Ovary (tissue), 9 donors: ENCODE results near the gene ECSIT. TPM values are rescaled to one million over a fixed set of nuclear protein-coding genes. Genes with fewer than 3 reads are reported as not detected.

ENCODE experiments used
- DNase-seq, 5 donors: peaks; one replicate each; pipeline ENCODE4 v3.0.0-alpha.2; 2019 to 2020
- H3K27ac ChIP-seq, 2 donors: fragments of 200-600 bp; one replicate each; pipeline versions ENCODE4 v1.5.1 to v1.8.0; 2019 to 2022
- H3K27me3 ChIP-seq: fragments of 200-600 bp; one replicate; pipeline ENCODE4 v1.8.0; 2022
- H3K36me3 ChIP-seq: fragments of 200-600 bp; sonication (generic); one replicate; pipeline ENCODE4 v1.5.1; 2019
- H3K4me1 ChIP-seq: one replicate; pipeline ENCODE4 v1.8.1; 2013; ENCODE audit warnings: mild to moderate bottlenecking, moderate library complexity; ENCODE audit not compliant: insufficient read depth
- H3K4me3 ChIP-seq: fragments of 200-600 bp; sonication (generic); one replicate; pipeline ENCODE4 v1.5.1; 2017
- H3K9me3 ChIP-seq, 2 donors: fragments of 200-600 bp in 1 of 2; sonication (generic) in 1 of 2; one replicate each; pipeline versions ENCODE4 v1.5.1 to v1.8.1; 2013 to 2019; ENCODE audit warnings: mild to moderate bottlenecking in 1 of 2, moderate library complexity in 1 of 2
- CTCF ChIP-seq, 3 donors: fragments of 450-650 bp in 2 of 3; fragments of 200-600 bp in 1 of 3; IDR thresholded peaks; one replicate each; pipeline versions ENCODE4 v1.5.1 to v1.8.0; 2016 to 2022; ENCODE audit warnings: antibody characterized with exemption in 3 of 3, mild to moderate bottlenecking in 1 of 3
- EP300 ChIP-seq: sonication (generic); formaldehyde crosslinking; IDR thresholded peaks from one replicate; pipeline ENCODE4 v1.6.1; 2017; ENCODE audit warnings: antibody characterized with exemption
- POLR2A ChIP-seq: fragments of 450-650 bp; IDR thresholded peaks from one replicate; pipeline ENCODE4 v1.6.1; 2017; ENCODE audit warnings: antibody characterized with exemption, mild to moderate bottlenecking, moderate library complexity
- WGBS, 3 donors: extraction: QIAGEN DNeasy Blood & Tissue Kit in 1 of 3; methylation state at CpG; one replicate each; pipeline versions ENCODE4 v1.1.5 to v1.1.7; 2013 to 2017; 5-methylcytosine and 5-hydroxymethylcytosine counted together
- intact Hi-C, 4 donors: fragments of 100-400 bp; cut with DNase I; formaldehyde crosslinking; loops; one replicate each; pipeline versions ENCODE4 v1.11.0 to v1.15.1; 2022 to 2023
- polyA plus RNA-seq, 2 donors: library from polyadenylated mRNA; stranded (reverse); fragments of 200-250 nt in 1 of 2; fragments of 350-450 nt in 1 of 2; fragmentation: Illumina TruSeq in 1 of 2; extraction: RNeasy Lipid Tissue Mini Kit (QIAGEN cat#74804) in 1 of 2; gene quantifications; one replicate each; pipeline ENCODE4 v1.2.3, GENCODE V29; 2013 to 2014
- total RNA-seq, 7 donors: library from RNA; depleted of rRNA in 2 of 7; stranded (reverse); fragments of >200 nt in 2 of 7; fragmentation: NEBNext Ultra II Directional in 3 of 7; extraction: Animal tissue kit (Norgen Biotek cat#: 25700) in 3 of 7; gene quantifications; one replicate each; pipeline versions ENCODE4 v1.1.0 to v1.2.4, GENCODE V29; 2016 to 2023
- donor health status: DM: no; HTN: no; CAD: no; lungs with moderate emphysema.
- donor health status: DM: no; HTN: no; CAD: no.
- donor health status: Bipolar disorder and iron deficiency.
- donor health status: DM: yes; HTN: yes; CAD: no.
- donor health status: DM: no; HTN: no; CAD: no.
- donor health status: DM: yes; HTN: yes; CAD: no.

The ECSIT gene
- total and polyA plus RNA-seq, 9 donors = 16.3 to 84.8 (median 58.2) TPM

DNA sequence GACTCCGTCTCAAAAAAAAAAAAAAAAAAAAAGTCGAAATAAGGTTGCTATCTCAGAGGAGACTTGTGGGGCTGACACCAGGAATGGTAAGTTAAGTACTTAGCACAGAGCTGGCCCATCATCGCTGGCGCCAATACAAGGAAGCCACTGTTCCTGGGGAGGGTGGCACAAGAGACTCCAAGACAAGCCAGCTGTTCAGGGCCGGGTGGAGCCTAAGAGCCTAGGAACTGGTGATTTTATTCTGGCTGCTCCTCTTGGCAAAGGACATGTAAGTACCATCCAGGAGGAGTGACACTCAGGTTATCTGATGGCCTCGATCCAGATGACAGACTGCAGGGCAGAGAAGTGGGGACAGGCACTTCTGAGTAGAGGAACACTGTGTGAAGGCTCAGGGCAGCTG, 26.3 kb upstream of the ECSIT start:
- Histone ChIP-seq H3K27ac (no peak overlapping the region), H3K4me3 (no peak overlapping the region), H3K36me3 (no peaks in the 10 kb centered on the region), H3K4me1 (peaks cover 11% of the 10 kb centered on the region), H3K9me3 (no peaks in the 10 kb centered on the region), H3K27me3 (no peaks in the 10 kb centered on the region)
- WGBS, 3 donors = 78 to 84% (median 83%) methylated on average over 6 of the region's 6 CpGs
- DNase-seq = no peak
- intact Hi-C loops = no loop called here
- no peak for TF ChIP-seq CTCF (IDR thresholded peaks at IDR 0.05)
- TF ChIP-seq EP300 = no peak
- TF ChIP-seq POLR2A = no peak

GRCh38 chr19:11554160-11554559, 25.2 kb upstream of the ECSIT start:
- Histone ChIP-seq H3K4me3 (no peak overlapping the region), H3K4me1 (peaks cover 8% of the 10 kb centered on the region), H3K27me3 (no peaks in the 10 kb centered on the region), H3K36me3 (no peaks in the 10 kb centered on the region), H3K9me3 (no peaks in the 10 kb centered on the region), H3K27ac (no peak overlapping the region)
- intact Hi-C loops = no loop called here
- WGBS, 3 donors = 91% methylated on average over 12 of the region's 12 CpGs
- no peak for TF ChIP-seq CTCF (IDR thresholded peaks at IDR 0.05)
- DNase-seq = no peak

DNA sequence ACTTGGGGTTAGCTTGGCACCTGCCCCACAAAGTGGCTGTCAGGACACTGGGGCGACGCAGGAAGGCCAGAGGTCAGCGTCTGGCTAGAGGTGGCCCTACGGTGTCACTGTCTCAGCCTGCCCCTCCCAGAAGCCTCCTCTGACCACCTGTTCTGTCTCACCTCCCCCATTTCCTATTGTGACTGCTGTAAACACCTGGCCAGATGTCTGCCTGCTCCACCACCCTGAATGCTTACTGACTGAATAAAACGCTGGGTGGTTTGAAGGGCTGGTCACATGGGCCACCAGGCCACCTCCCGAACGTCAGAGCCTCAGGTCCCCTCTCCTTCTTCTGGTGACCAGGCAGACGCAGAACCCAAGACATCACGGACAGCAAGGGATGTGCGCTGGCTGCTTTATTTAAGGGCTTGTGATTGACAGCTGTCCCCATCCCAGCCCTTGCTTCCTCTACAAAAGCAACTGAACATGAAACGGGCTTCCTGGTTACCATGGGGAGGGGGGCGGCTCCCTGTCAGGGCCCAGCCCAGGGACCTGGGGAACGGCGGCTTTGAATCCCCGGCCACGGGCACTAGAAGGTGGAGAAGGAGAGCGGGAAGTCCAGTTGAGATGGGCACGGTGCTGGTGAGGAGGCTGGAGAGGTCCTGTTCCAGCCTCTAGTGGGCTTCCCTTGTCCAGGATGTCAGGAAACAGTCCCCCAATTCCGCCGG, 23.9 kb upstream of the ECSIT start:
- Histone ChIP-seq H3K27ac (peak overlapping the region in 1 of 2 donors; percentile 75), H3K4me3 (no peak overlapping the region), H3K4me1 (peaks cover 2% of the 10 kb centered on the region), H3K9me3 (no peaks in the 10 kb centered on the region), H3K36me3 (no peaks in the 10 kb centered on the region), H3K27me3 (no peaks in the 10 kb centered on the region)
- intact Hi-C loops = no loop called here
- WGBS, 3 donors = 71 to 77% (median 76%) methylated on average over 20 of the region's 20 CpGs
- TF ChIP-seq POLR2A (no peak), EP300 (no peak), CTCF (IDR thresholded peaks at IDR 0.05) (no peak)
- DNase-seq = no peak

DNA sequence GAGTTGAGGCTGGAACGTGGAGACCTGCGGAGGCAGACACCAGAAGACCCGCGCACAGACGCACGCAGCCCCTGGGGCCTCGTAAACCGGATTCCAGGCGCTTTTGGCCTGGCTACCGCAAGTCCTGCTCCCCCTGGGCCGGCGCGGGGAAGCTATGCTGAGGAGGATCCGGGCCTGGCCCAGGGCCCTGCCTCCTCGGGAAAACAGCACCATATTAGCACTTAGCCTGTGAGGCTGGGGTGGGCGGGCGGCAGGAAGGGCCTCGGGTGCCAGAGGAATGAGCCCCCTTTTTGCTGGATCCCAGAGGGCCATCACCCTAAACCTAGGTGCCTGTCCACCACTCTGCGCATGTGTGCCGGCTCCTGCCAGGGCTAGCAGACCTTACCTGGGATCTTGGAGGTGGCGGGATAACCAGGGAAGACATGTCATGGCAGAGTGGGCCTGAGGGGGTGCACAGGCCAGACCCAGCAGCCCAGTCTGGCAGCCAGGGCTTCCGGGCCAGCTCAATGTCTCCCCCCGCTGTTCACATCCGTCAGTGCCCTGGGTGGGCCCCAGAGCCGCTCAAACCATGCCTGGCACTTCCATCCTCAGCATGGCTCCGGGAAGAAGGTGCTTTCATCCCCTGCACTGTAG, 22.8 kb upstream of the ECSIT start:
- Histone ChIP-seq H3K4me3 (peak overlapping the region; percentile 29), H3K27ac (peak overlapping the region; percentile 75 to 76), H3K4me1 (no peaks in the 10 kb centered on the region), H3K36me3 (no peaks in the 10 kb centered on the region), H3K27me3 (no peaks in the 10 kb centered on the region), H3K9me3 (no peaks in the 10 kb centered on the region)
- TF ChIP-seq CTCF (IDR thresholded peaks at IDR 0.05) = peak in 1 of 3 donors; percentile 34
- no peak for TF ChIP-seq POLR2A
- DNase-seq = peak; percentile 43 to 83 (median 60)
- 31 to 36% (median 32%) methylated on average over 19 to 26 of the region's 26 CpGs for WGBS, 3 donors
- intact Hi-C loops = no loop called here
